HG02981 (cell line): Measurements from ENCODE around the gene WDFY2.

Experiments used
- ATAC-seq: cut with Tn5 transposase; IDR thresholded peaks from one replicate; pipeline ENCODE4 v1.9.1; 2021; ENCODE audit warnings: mild to moderate bottlenecking, moderate library complexity; ENCODE audit not compliant: unreplicated experiment

WDFY2 gene

DNA sequence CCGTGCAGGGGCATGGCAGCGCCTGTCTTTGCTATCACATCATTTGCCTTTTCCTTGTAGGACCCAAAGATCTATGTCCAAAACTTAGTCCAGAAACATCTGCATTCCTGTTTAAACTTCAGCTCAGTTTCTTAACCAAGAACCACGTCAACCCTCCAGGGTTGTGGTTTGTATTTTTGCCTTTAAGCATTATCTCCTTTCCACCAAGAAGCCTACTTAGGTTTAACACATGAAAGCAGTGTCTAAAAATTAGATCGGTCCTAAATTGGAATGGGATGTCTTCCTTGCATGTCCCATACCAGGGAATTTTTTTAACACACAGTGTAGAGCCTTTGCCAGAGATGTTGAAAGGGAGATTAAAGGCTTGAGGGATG is 180.9 kb downstream of the WDFY2 start:
- ATAC-seq, result no peak

DNA sequence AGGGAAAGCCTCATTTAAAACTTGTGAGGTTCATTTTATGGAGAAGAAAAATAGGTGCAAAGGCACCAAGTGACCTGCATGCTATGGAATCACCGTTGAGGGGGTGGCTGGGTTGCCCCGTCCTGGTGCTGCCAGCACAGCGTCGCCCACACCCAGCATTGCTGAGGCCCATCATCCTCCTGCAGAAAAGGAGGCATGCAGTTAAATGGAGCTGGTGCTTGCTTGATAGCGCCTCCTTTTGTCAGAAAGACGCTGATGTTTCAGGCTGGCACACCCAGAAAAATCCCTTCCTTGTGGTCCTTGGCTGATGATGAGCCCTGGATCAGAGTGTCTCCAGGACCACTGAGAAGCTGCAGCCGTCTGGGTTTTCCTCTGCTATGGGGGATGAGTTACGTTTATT is 182.8 kb downstream of the WDFY2 start:
- ATAC-seq, result no peak

GRCh38 chr13:51768378-51768921 is 184.2 kb downstream of the WDFY2 start:
- ATAC-seq, result no peak

- no peak for ATAC-seq
Measured at GRCh38 chr13:51768976-51769375, 184.7 kb downstream of the WDFY2 start.

DNA sequence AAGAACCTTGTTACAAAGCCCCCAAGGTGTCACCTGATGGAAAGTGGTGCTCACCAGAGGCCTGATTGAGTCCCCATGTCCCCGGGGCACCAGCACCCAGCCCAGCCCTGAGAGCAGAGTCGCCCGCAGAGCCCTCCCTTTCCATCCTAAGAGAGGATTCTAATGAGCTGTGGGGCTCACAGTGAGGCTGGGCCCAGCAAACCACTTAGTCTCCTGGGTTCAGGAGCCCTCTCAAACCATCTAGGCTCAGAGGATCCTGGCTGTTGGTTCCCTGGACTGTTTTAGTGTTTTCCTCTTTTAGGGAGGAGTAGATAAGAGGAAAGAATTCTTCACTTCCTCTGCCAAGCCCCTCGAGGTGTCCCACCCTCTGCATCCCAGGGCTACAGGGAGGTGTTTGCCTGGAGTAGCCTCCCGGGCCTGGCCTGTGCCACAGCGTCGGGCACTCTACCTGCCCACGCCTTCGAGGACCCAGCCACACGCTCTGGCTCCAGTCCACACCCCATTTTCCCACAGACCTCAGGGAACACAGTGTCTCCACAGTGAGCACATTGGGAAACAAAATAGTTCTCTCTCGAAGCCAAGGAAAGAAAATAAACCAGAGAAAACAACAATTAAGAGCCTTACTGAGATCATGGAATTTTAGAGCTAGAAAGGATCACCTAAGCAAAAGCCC is 185.3 kb downstream of the WDFY2 start:
- ATAC-seq, result no peak

GRCh38 chr13:51770160-51770559 is 185.9 kb downstream of the WDFY2 start:
- no peak for ATAC-seq

GRCh38 chr13:51770681-51771417 is 186.6 kb downstream of the WDFY2 start:
- no peak for ATAC-seq

DNA sequence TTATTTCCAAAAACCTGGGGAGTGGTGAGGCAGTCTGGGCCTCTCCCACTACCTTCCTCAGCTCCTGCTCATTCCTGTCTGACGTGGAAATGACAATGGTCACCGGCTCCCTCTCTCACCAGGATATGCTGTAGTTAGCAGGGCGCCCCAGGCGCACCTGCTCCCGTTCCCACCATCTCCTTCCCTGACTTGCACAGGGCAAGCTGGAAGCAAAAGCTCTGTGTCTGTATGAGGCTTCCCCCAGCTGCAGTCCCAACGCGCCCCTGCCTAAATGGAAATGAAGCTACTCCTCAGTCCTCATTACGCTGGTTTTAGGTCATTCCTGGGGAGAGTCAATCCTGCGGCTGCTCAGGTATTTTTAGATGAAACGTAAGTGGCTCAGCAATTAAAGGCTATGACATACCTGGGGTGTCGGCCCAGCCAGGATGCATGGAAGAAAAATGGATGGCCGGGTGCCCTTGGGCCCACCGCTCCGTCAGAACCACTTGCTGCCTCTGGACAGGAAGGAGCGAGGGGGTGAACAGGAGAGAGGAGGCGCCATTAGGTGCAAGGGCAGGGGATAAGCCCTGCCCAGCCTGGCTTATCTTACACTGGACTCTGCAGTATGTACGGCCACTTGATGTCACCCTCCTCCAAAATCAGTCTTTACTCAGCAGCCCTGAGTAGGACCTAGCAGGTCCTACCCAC is 187.3 kb downstream of the WDFY2 start:
- ATAC-seq, result no peak

- ATAC-seq, result no peak
Measured at GRCh38 chr13:51772105-51772455, 187.8 kb downstream of the WDFY2 start.

DNA sequence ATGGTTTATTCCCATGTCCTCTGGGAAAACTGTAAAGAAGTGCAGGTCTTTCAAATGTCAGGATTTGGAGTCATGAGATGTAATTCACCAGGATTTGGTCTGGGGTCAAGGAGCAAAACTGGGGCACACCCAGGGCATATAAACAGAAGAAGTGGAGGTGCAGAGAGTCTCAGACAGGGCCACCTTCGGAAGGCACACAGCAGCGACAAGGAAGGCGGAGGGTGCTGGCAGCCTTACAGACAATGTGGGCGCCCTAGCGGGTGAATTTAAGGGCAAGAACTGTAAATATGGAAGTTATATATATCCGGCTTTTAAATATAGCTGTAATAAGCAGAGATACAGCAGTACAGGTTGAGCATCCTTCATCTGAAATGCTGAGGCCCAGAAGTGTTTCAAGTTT is 188.5 kb downstream of the WDFY2 start:
- no peak for ATAC-seq

- ATAC-seq, result no peak
Measured at GRCh38 chr13:51773515-51773914, 189.3 kb downstream of the WDFY2 start.

GRCh38 chr13:51776179-51776578 is 191.9 kb downstream of the WDFY2 start:
- ATAC-seq, result no peak

DNA sequence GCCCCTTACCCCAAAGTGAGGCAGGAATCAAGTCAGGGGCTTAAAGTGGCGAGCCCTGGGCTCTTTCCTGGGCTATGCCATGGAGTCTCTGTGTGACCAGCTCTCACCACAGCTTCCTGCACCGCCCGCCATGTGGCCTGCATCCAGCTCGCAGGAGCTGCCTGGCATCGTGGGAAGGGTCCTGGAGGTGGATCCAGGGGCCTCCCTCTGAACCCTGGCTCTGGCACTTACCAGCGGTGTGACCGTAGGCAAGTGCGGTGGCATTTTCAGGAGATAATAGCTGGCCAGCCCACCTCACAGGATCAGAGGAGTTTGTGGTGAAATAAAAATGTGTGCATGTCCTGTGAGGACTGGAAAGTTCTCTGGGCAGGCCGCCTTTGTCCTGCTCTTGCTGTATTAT is 193.7 kb downstream of the WDFY2 start:
- ATAC-seq, result no peak

DNA sequence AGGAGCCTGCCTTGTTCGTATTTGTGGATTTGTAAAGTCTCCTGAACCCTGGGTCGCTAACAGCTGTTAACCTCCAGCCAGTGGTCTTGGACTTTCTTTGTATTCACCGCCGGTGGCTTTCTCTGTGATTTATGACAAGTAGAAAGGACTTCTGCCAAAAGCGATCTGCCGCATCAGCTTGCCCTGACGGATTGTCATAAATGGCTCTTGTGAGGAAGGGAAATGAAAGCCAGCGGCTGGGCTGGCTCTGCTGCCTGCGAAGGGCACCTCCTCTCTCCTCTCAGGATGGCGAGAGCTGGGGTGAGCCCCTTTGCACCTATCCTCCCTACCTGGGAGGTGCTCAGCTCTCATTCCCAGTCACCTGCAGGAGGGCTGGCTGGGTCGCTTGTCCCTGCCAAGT is 194.1 kb downstream of the WDFY2 start:
- no peak for ATAC-seq

- no peak for ATAC-seq
Measured at GRCh38 chr13:51780099-51780498, 195.8 kb downstream of the WDFY2 start.

DNA sequence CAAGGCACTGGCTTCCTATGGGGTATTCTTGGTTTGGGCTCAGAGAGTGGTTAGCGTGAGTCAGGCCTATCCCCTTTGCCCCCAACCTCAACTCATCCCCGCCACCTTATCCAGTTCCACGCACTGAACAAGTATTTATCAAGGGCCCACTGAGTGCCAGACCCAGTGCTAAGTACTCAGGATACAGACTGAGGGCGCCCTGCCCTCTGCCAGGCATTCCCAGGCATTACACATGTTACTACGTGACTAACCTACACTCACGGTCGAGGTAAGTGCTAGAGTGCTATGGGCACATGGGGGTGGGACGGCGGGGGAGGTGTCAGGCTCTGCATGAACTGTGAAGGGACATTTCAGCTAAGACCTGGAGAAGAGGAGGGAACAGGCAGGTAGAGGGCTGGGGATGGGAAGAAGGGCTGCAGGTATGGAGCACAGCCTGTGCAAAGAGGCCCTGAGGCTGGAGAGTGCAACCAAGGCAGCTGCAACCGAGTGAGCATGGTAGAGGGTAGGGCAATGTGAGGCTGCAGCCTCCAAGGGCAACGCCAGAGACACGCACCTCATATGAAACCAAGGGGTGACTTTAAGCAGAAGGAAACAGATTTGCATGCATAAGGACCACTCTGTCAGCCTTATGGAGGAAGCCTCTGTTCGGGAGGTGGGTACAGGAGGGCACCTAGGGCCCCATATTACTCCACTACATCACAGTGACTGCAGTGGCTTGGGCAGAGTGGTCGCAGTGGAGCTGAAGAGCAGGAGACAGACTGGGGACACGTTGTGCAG is 197.2 kb downstream of the WDFY2 start:
- no peak for ATAC-seq

DNA sequence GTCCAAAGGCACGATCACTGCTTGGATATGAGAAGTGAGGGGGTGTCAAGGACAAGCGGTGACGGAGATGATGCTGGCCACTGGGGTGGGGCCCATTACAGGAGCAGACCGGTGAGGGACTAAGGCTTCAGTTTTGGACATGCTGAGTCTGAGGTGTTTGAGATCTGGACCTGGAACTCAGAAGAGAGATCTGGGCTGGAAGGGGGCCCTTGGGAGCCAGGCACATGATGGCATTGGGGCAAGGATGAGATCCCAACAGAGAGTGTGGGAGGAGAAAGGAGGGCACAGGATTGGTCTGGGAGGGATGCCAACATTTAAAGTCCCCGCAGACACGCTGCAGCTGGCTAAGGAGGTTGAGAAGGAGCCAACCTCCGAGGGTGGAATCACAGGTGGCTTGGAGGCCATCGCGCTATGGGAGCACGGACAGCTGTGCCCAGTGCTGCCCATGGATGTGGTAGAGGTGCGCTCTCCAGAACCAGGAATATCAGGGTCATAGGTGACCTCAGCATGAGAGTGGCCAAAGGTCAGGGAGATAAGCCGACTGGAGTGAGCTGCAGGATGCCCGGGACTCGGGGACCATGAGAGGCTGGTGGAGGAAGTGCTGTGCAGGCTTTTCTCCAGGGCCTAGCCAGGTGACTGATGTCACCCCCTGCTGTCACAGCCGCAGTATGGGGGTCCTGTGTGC is 197.9 kb downstream of the WDFY2 start:
- no peak for ATAC-seq

GRCh38 chr13:51783428-51784094 is 199.3 kb downstream of the WDFY2 start:
- no peak for ATAC-seq

GRCh38 chr13:51784097-51784496 is 199.8 kb downstream of the WDFY2 start:
- no peak for ATAC-seq
